Breast epithelium (tissue), 4 donors: ENCODE results near the gene ANKMY2. TPM values are rescaled to one million over a fixed set of nuclear protein-coding genes. Genes with fewer than 3 reads are reported as not detected.

Experiments
- DNase-seq, 2 donors: peaks; one replicate each; pipeline ENCODE4 v3.0.0-alpha.2; 2019; ENCODE audit warnings: low spot score in 2 of 2
- H3K27ac ChIP-seq, 2 donors: fragments of 200-600 bp; sonication (generic) in 1 of 2; one replicate each; pipeline ENCODE4 v1.5.1; 2016 to 2019; ENCODE audit warnings: mild to moderate bottlenecking in 1 of 2
- H3K27me3 ChIP-seq, 2 donors: fragments of 200-600 bp; sonication (generic) in 1 of 2; one replicate each; pipeline versions ENCODE4 v1.5.1 to v1.6.0; 2017 to 2019; ENCODE audit warnings: control low read depth in 1 of 2, mild to moderate bottlenecking in 1 of 2
- H3K36me3 ChIP-seq: fragments of 200-600 bp; one replicate; pipeline ENCODE4 v1.5.1; 2019
- H3K4me1 ChIP-seq, 2 donors: fragments of 200-600 bp; sonication (generic); one replicate each; pipeline ENCODE4 v1.5.1; 2016 to 2019; ENCODE audit warnings: control low read depth in 1 of 2
- H3K4me3 ChIP-seq, 3 donors: fragments of 200-600 bp; sonication (generic); 1 replicate in 2 of 3; 2 replicates in 1 of 3; pipeline ENCODE4 v1.5.1; 2016 to 2019; ENCODE audit warnings: mild to moderate bottlenecking in 3 of 3, moderate library complexity in 2 of 3
- H3K9me3 ChIP-seq, 2 donors: fragments of 200-600 bp; sonication (generic) in 1 of 2; one replicate each; pipeline ENCODE4 v1.5.1; 2016 to 2019; ENCODE audit warnings: control low read depth in 1 of 2
- POLR2A ChIP-seq: fragments of 450-650 bp; IDR thresholded peaks from one replicate; pipeline ENCODE4 v1.6.1; 2016; ENCODE audit warnings: antibody characterized with exemption, mild to moderate bottlenecking, moderate library complexity
- POLR2AphosphoS5 ChIP-seq, 3 donors: sonication (generic); formaldehyde crosslinking; IDR thresholded peaks; one replicate each; pipeline ENCODE4 v1.6.1; 2017; ENCODE audit warnings: antibody characterized with exemption in 3 of 3
- intact Hi-C: fragments of 100-400 bp; cut with DNase I; formaldehyde crosslinking; loops from one replicate; pipeline ENCODE4 v1.15.1; 2023; ENCODE audit warnings: low total_unique reads
- total RNA-seq, 3 donors: library from RNA; depleted of rRNA; stranded (reverse); fragments of >200 nt; gene quantifications; one replicate each; pipeline ENCODE4 v1.1.0, GENCODE V29; 2016
- TF ChIP-seq, protein P1 (sequence below), 3 donors: fragments of 450-650 bp; IDR thresholded peaks; one replicate each; pipeline ENCODE4 v1.5.1; 2016 to 2017; ENCODE audit warnings: antibody characterized with exemption in 3 of 3, mild to moderate bottlenecking in 3 of 3, moderate library complexity in 3 of 3

The ANKMY2 gene
- total RNA-seq, 3 donors from 2014 or later = 14.9 to 24.4 (median 18.4) TPM

DNA sequence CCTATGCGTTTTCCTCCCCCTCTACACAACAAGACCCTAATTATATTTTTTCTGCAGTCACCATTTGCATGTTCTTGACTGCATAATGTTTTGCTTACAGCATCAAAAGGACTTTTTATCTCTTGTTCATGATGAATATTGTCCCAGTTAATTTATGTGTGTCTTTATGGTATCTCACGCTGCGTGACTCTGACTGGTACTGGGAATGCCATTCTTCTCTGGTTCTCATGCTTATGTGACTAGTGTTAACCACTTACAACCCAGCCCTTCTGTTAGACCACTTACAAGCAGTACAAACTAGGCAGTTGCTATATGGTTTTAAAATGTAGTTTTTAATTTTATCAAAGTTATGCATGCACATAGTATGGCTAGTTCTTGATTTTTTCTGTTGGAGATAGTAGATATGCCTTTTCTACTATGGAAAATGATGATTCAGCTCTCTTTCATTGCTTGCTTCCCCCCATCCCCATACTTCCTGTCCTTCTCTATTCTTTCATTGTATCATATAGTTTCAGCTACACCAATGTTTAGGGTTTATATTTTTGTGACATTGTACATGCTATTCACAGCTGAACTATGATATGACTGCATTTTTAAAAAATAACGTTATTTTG, 25.3 kb upstream of the ANKMY2 start:
- no peak overlapping the region for H3K27ac ChIP-seq
- intact Hi-C loops = no loop called here
- no peak overlapping the region for H3K4me3 ChIP-seq
- H3K4me1 ChIP-seq = no peaks in the 10 kb centered on the region
- H3K36me3 ChIP-seq = no peaks in the 10 kb centered on the region
- TF ChIP-seq, protein P1, sequence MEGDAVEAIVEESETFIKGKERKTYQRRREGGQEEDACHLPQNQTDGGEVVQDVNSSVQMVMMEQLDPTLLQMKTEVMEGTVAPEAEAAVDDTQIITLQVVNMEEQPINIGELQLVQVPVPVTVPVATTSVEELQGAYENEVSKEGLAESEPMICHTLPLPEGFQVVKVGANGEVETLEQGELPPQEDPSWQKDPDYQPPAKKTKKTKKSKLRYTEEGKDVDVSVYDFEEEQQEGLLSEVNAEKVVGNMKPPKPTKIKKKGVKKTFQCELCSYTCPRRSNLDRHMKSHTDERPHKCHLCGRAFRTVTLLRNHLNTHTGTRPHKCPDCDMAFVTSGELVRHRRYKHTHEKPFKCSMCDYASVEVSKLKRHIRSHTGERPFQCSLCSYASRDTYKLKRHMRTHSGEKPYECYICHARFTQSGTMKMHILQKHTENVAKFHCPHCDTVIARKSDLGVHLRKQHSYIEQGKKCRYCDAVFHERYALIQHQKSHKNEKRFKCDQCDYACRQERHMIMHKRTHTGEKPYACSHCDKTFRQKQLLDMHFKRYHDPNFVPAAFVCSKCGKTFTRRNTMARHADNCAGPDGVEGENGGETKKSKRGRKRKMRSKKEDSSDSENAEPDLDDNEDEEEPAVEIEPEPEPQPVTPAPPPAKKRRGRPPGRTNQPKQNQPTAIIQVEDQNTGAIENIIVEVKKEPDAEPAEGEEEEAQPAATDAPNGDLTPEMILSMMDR (IDR thresholded peaks at IDR 0.05) = no peak
- TF ChIP-seq POLR2AphosphoS5 (IDR thresholded peaks at IDR 0.05) (no peak), POLR2A (no peak)
- no peak for DNase-seq
- H3K9me3 ChIP-seq = no peaks in the 10 kb centered on the region
- H3K27me3 ChIP-seq = no peaks in the 10 kb centered on the region

DNA sequence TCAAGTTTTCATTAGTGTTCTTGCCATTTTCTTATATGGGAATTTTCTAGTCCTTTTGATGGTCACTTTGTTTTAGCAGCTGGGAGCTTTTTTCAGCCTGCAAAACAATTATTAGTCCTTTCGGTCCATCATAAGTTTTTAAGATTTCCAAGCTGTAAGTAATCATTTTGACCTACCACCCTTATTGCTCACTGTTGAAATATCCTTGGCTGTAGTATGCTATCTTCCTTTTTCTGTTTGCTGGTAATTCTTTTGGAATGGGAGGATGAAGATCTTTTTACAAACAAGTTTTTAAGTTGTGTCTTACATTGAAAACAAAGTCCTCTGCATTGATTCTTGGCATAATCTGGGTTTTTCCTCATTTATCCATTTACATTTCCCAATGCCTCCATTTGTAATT, 24.5 kb upstream of the ANKMY2 start:
- DNase-seq = no peak
- H3K36me3 ChIP-seq = no peaks in the 10 kb centered on the region
- H3K27me3 ChIP-seq = no peaks in the 10 kb centered on the region
- no peaks in the 10 kb centered on the region for H3K4me1 ChIP-seq
- H3K27ac ChIP-seq = peak overlapping the region; percentile 85 to 89
- TF ChIP-seq POLR2A (no peak), POLR2AphosphoS5 (IDR thresholded peaks at IDR 0.05) (no peak)
- TF ChIP-seq, protein P1 (IDR thresholded peaks at IDR 0.05) = no peak
- intact Hi-C loops = no loop called here
- no peaks in the 10 kb centered on the region for H3K9me3 ChIP-seq
- H3K4me3 ChIP-seq = no peak overlapping the region

- TF ChIP-seq, protein P1 (IDR thresholded peaks at IDR 0.05) = no peak
- TF ChIP-seq POLR2AphosphoS5 (IDR thresholded peaks at IDR 0.05) (no peak), POLR2A (no peak)
- H3K36me3 ChIP-seq = no peaks in the 10 kb centered on the region
- intact Hi-C loops = no loop called here
- no peak for DNase-seq
- H3K27ac ChIP-seq = peak overlapping the region; percentile 85 to 89
- H3K27me3 ChIP-seq = no peaks in the 10 kb centered on the region
- no peak overlapping the region for H3K4me3 ChIP-seq
- no peaks in the 10 kb centered on the region for H3K4me1 ChIP-seq
- no peaks in the 10 kb centered on the region for H3K9me3 ChIP-seq
These were observed 24.0 kb upstream of the ANKMY2 start for GRCh38 chr7:16669581-16669980.

GRCh38 chr7:16668978-16669377, 23.4 kb upstream of the ANKMY2 start:
- H3K27ac ChIP-seq = peak overlapping the region; percentile 85 to 89
- H3K9me3 ChIP-seq = no peaks in the 10 kb centered on the region
- no peak overlapping the region for H3K4me3 ChIP-seq
- TF ChIP-seq, protein P1 (IDR thresholded peaks at IDR 0.05) = no peak
- no peak for TF ChIP-seq POLR2AphosphoS5 (IDR thresholded peaks at IDR 0.05)
- TF ChIP-seq POLR2A = no peak
- H3K27me3 ChIP-seq = no peaks in the 10 kb centered on the region
- no peaks in the 10 kb centered on the region for H3K36me3 ChIP-seq
- no peak for DNase-seq
- intact Hi-C loops = no loop called here
- H3K4me1 ChIP-seq = no peaks in the 10 kb centered on the region

GRCh38 chr7:16668049-16668858, 22.7 kb upstream of the ANKMY2 start:
- DNase-seq = peak; percentile 70 to 82
- no peaks in the 10 kb centered on the region for H3K4me1 ChIP-seq
- H3K9me3 ChIP-seq = no peaks in the 10 kb centered on the region
- TF ChIP-seq POLR2A = no peak
- TF ChIP-seq, protein P1 (IDR thresholded peaks at IDR 0.05) = peak in 2 of 3 donors; percentile 24 to 38
- TF ChIP-seq POLR2AphosphoS5 (IDR thresholded peaks at IDR 0.05) = peak; percentile 77 to 81 (median 80)
- H3K27me3 ChIP-seq = no peaks in the 10 kb centered on the region
- no peaks in the 10 kb centered on the region for H3K36me3 ChIP-seq
- intact Hi-C loops = no loop called here
- peak overlapping the region; percentile 85 to 89 for H3K27ac ChIP-seq
- H3K4me3 ChIP-seq = peak overlapping the region in 1 of 3 donors; percentile 21
